Measurements from ENCODE around the gene TRIM40. TPM values are rescaled to one million over a fixed set of nuclear protein-coding genes. Genes with fewer than 3 reads are reported as not detected.

TRIM40 gene
- total RNA-seq, 1 experiment from 2014 or later = not detected

- intact Hi-C loops (cut with micrococcal nuclease; ENCODE audit: unreplicated experiment) (no loop called here), in situ Hi-C loops (cut with HindIII; ENCODE audit: low pct_unique_long_range_greater_than_20kb, low sequenced_read_pairs) (no loop called here)
- ChIA-PET CTCF (interaction anchor here (0.6 kb wide), 1 partner anchor 62 kb away, joined by 4 read pairs; no protein-coding TSS in a partner anchor), POLR2A (no interaction called here)
- Histone ChIP-seq H3K9me3 (ENCODE audit: control insufficient read depth, insufficient read depth, low read depth, low read length) (no peaks in the 10 kb centered on the region), H3K36me3 (ENCODE audit: control insufficient read depth, insufficient read depth, low read length) (no peaks in the 10 kb centered on the region), H3K4me3 (ENCODE audit: low read depth in 2 of 2, low read length in 2 of 2) (no peak overlapping the region), H3K27ac (ENCODE audit: low read length) (no peak overlapping the region), H3K4me1 (ENCODE audit: control insufficient read depth, insufficient read depth, low read length) (no peaks in the 10 kb centered on the region), H3K27me3 (ENCODE audit: control insufficient read depth, insufficient read depth, low read length) (peaks cover 22% of the 10 kb centered on the region)
- ATAC-seq (no peak), DNase-seq (ENCODE audit: low read depth, low spot score) (no peak)
- TF ChIP-seq TCF7L2 (IDR thresholded peaks at IDR 0.05; ENCODE audit: low read depth, low read length) = no peak
- TF ChIP-seq SIN3A (IDR thresholded peaks at IDR 0.05; ENCODE audit: borderline replicate concordance, insufficient read depth, low read depth, low read length) = no peak
- TF ChIP-seq CTCF (IDR thresholded peaks at IDR 0.05) = no peak
- TF ChIP-seq REST (IDR thresholded peaks at IDR 0.05; ENCODE audit: insufficient read depth in 1 of 2, low read depth in 2 of 2, low read length in 1 of 2) = no peak
- TF ChIP-seq POLR2AphosphoS5 (IDR thresholded peaks at IDR 0.05; ENCODE audit: low read depth, low read length) = no peak
- BruUV-seq (replicated peaks) = no TSS peak
These were observed 31.2 kb downstream of the TRIM40 start for GRCh38 chr6:30167101-30167500.

- no peak overlapping the region for H3K27ac ChIP-seq (ENCODE audit: low read length)
- TF ChIP-seq POLR2AphosphoS5 (IDR thresholded peaks at IDR 0.05; ENCODE audit: low read depth, low read length) (no peak), SIN3A (IDR thresholded peaks at IDR 0.05; ENCODE audit: borderline replicate concordance, insufficient read depth, low read depth, low read length) (no peak), REST (IDR thresholded peaks at IDR 0.05; ENCODE audit: insufficient read depth in 1 of 2, low read depth in 2 of 2, low read length in 1 of 2) (no peak), TCF7L2 (IDR thresholded peaks at IDR 0.05; ENCODE audit: low read depth, low read length) (no peak), CTCF (IDR thresholded peaks at IDR 0.05) (no peak)
- no TSS peak for BruUV-seq (replicated peaks)
- POLR2A ChIA-PET = no interaction called here
- CTCF ChIA-PET = interaction anchor here (0.6 kb wide), 1 partner anchor 155 kb away, joined by 3 read pairs; no protein-coding TSS in a partner anchor
- peaks cover 22% of the 10 kb centered on the region for H3K27me3 ChIP-seq (ENCODE audit: control insufficient read depth, insufficient read depth, low read length)
- DNase-seq (ENCODE audit: low read depth, low spot score) (no peak), ATAC-seq (no peak)
- no peaks in the 10 kb centered on the region for H3K9me3 ChIP-seq (ENCODE audit: control insufficient read depth, insufficient read depth, low read depth, low read length)
- intact Hi-C loops (cut with micrococcal nuclease; ENCODE audit: unreplicated experiment) = no loop called here
- H3K4me3 ChIP-seq (ENCODE audit: low read depth in 2 of 2, low read length in 2 of 2) = no peak overlapping the region
- in situ Hi-C loops (cut with HindIII; ENCODE audit: low pct_unique_long_range_greater_than_20kb, low sequenced_read_pairs) = no loop called here
- no peaks in the 10 kb centered on the region for H3K4me1 ChIP-seq (ENCODE audit: control insufficient read depth, insufficient read depth, low read length)
- no peaks in the 10 kb centered on the region for H3K36me3 ChIP-seq (ENCODE audit: control insufficient read depth, insufficient read depth, low read length)
These were observed 32.8 kb downstream of the TRIM40 start for GRCh38 chr6:30168741-30169140.

Data from Panc1 (cell line).